H1 (cell line): ENCODE measurements around the gene DHRS2. TPM values are rescaled to one million over a fixed set of nuclear protein-coding genes. Genes with fewer than 3 reads are reported as not detected.

Experiments
- CTCF ChIA-PET: fragments of 300-600 bp; sonication (Branson Sonifier 250); formaldehyde crosslinking; loops from one replicate; lab custom pipeline; 2021; ENCODE audit not compliant: partially characterized antibody; lab: Charles Lee
- POLR2A ChIA-PET: fragments of 300-600 bp; sonication (Branson Sonifier 250); formaldehyde crosslinking; loops from one replicate; lab custom pipeline; 2021; ENCODE audit warnings: inconsistent platforms; ENCODE audit not compliant: partially characterized antibody; lab: Charles Lee
- DNase-seq, 2 experiments: peaks; one replicate each; pipeline versions ENCODE4 v3.0.0 to v3.0.0-alpha.2; 2010 to 2022; ENCODE audit warnings: low spot score in 2 of 2, low read depth in 1 of 2, mixed read lengths in 1 of 2
- FAIRE-seq: peaks from 2 replicates; lab custom pipeline; 2011; peaks lifted over from hg19 to GRCh38; lab: Jason Lieb, UNC
- H2AFZ ChIP-seq: 2 replicates; pipeline ENCODE4 v1.8.1; 2012; ENCODE audit warnings: low read length, inconsistent platforms
- H2AK5ac ChIP-seq: 2 replicates; pipeline ENCODE4 v1.6.1; 2013; ENCODE audit warnings: low read depth, low read length
- H2BK120ac ChIP-seq: replicated peaks from 2 replicates; pipeline ENCODE3; 2013; ENCODE audit warnings: low read depth, low read length, inconsistent platforms
- H2BK12ac ChIP-seq: 2 replicates; pipeline ENCODE4 v1.6.1; 2013; ENCODE audit warnings: low read depth, low read length
- H2BK15ac ChIP-seq: 2 replicates; pipeline ENCODE4 v1.6.1; 2013; ENCODE audit warnings: low read length
- H2BK20ac ChIP-seq: 2 replicates; pipeline ENCODE4 v1.6.1; 2013; ENCODE audit warnings: low read length
- H2BK5ac ChIP-seq: 2 replicates; pipeline ENCODE4 v1.6.1; 2013; ENCODE audit warnings: low read depth, low read length
- H3K14ac ChIP-seq: 2 replicates; pipeline ENCODE4 v1.6.1; 2013; ENCODE audit warnings: inconsistent platforms; ENCODE audit not compliant: insufficient read length
- H3K18ac ChIP-seq: 2 replicates; pipeline ENCODE4 v1.6.1; 2013; ENCODE audit warnings: low read length; ENCODE audit errors: extremely low read depth
- H3K23ac ChIP-seq: 2 replicates; pipeline ENCODE4 v1.6.1; 2013; ENCODE audit warnings: inconsistent platforms; ENCODE audit not compliant: insufficient read length
- H3K23me2 ChIP-seq: 2 replicates; pipeline ENCODE4 v1.6.1; 2013; ENCODE audit warnings: low read depth, low read length
- H3K27ac ChIP-seq: 2 replicates; pipeline ENCODE4 v1.6.1; 2011; ENCODE audit warnings: low read depth, low read length, inconsistent platforms
- H3K27me3 ChIP-seq, 4 experiments: replicated peaks in 1 of 4; 1 replicate in 1 of 4; 2 replicates in 3 of 4; pipeline versions ENCODE4 v1.6.1 to v1.8.1; 2011 to 2013; ENCODE audit warnings: low read length in 3 of 4, mild to moderate bottlenecking in 3 of 4, inconsistent platforms in 2 of 4, mixed read lengths in 2 of 4, moderate library complexity in 1 of 4; ENCODE audit not compliant: control insufficient read depth in 3 of 4, insufficient read depth in 3 of 4; ENCODE audit errors: extremely low read depth in 1 of 4
- H3K36me3 ChIP-seq, 4 experiments: 2 replicates each; pipeline versions ENCODE4 v1.6.1 to v1.8.1; 2011 to 2013; ENCODE audit warnings: mild to moderate bottlenecking in 4 of 4, low read length in 3 of 4, moderate library complexity in 2 of 4, control low read depth in 1 of 4, inconsistent platforms in 1 of 4; ENCODE audit not compliant: insufficient read depth in 4 of 4, control insufficient read depth in 2 of 4
- H3K4ac ChIP-seq: replicated peaks from 2 replicates; pipeline ENCODE3; 2013; ENCODE audit warnings: low read length, low read depth, mixed read lengths, inconsistent platforms; ENCODE audit not compliant: insufficient read length
- H3K4me1 ChIP-seq, 4 experiments: replicated peaks in 1 of 4; 1 replicate in 1 of 4; 2 replicates in 3 of 4; pipeline versions ENCODE4 v1.6.1 to v1.8.1; 2011 to 2013; ENCODE audit warnings: low read length in 3 of 4, inconsistent platforms in 2 of 4, mixed read lengths in 1 of 4; ENCODE audit not compliant: insufficient read depth in 4 of 4, control insufficient read depth in 3 of 4
- H3K4me2 ChIP-seq, 2 experiments: 2 replicates each; pipeline versions ENCODE4 v1.6.1 to v1.8.1; 2011 to 2013; ENCODE audit warnings: low read depth in 2 of 2, low read length in 2 of 2, control low read depth in 1 of 2, inconsistent platforms in 1 of 2, mild to moderate bottlenecking in 1 of 2; ENCODE audit not compliant: insufficient read depth in 1 of 2
- H3K4me3 ChIP-seq, 4 experiments: fragments of 200-600, 300-600 bp in 1 of 4; sonication (generic), shearing (Covaris generic), sonication (Bioruptor Twin) in 1 of 4; 2 replicates each; pipeline versions ENCODE4 v1.5.1 to v1.8.1; 2011 to 2016; ENCODE audit warnings: low read length in 4 of 4, low read depth in 3 of 4, control low read depth in 2 of 4, inconsistent platforms in 2 of 4, mild to moderate bottlenecking in 2 of 4, mixed read lengths in 1 of 4, moderate library complexity in 1 of 4; ENCODE audit not compliant: insufficient read depth in 2 of 4; ENCODE audit errors: extremely low read depth in 1 of 4
- H3K56ac ChIP-seq: replicated peaks from 2 replicates; pipeline ENCODE3; 2013; ENCODE audit warnings: low read depth, mild to moderate bottlenecking, mixed read lengths, low read length, inconsistent platforms; ENCODE audit not compliant: insufficient read length
- H3K79me1 ChIP-seq: 2 replicates; pipeline ENCODE4 v1.6.1; 2013; ENCODE audit warnings: low read depth, low read length, control low read depth
- H3K79me2 ChIP-seq, 2 experiments: 2 replicates each; pipeline versions ENCODE4 v1.6.1 to v1.8.1; 2012 to 2013; ENCODE audit warnings: low read length in 2 of 2, mild to moderate bottlenecking in 2 of 2, inconsistent platforms in 1 of 2; ENCODE audit not compliant: insufficient read depth in 2 of 2, control insufficient read depth in 1 of 2
- H3K9ac ChIP-seq, 4 experiments: replicated peaks in 1 of 4; 1 replicate in 1 of 4; 2 replicates in 3 of 4; pipeline versions ENCODE4 v1.6.1 to v1.8.1; 2011 to 2013; ENCODE audit warnings: low read depth in 3 of 4, low read length in 3 of 4, control low read depth in 2 of 4, mild to moderate bottlenecking in 2 of 4, moderate library complexity in 2 of 4, inconsistent platforms in 1 of 4; ENCODE audit errors: extremely low read depth in 1 of 4
- H3K9me3 ChIP-seq, 2 experiments: 2 replicates each; pipeline versions ENCODE4 v1.6.1 to v1.8.1; 2012 to 2013; ENCODE audit warnings: mild to moderate bottlenecking in 2 of 2, moderate library complexity in 2 of 2, control low read depth in 1 of 2, inconsistent platforms in 1 of 2, low read depth in 1 of 2, low read length in 1 of 2, mixed read lengths in 1 of 2; ENCODE audit not compliant: insufficient read depth in 2 of 2
- H4K20me1 ChIP-seq, 2 experiments: replicated peaks in 1 of 2; 2 replicates each; pipeline versions ENCODE3 to v1.8.1; 2011 to 2013; ENCODE audit warnings: inconsistent platforms in 2 of 2, low read length in 2 of 2, mild to moderate bottlenecking in 1 of 2; ENCODE audit not compliant: insufficient read depth in 2 of 2, control insufficient read depth in 1 of 2
- H4K5ac ChIP-seq: 2 replicates; pipeline ENCODE4 v1.6.1; 2013; ENCODE audit warnings: low read length, low read depth, mixed read lengths, inconsistent platforms; ENCODE audit not compliant: insufficient read length
- H4K8ac ChIP-seq: 2 replicates; pipeline ENCODE4 v1.8.0; 2013; ENCODE audit warnings: mild to moderate bottlenecking, moderate library complexity, low read length, inconsistent platforms; ENCODE audit not compliant: insufficient read depth; ENCODE audit errors: extremely low read depth
- H4K91ac ChIP-seq: replicated peaks from 2 replicates; pipeline ENCODE3; 2013; ENCODE audit warnings: low read length, mixed read lengths, inconsistent platforms; ENCODE audit not compliant: insufficient read length
- CHD1 ChIP-seq: IDR thresholded peaks from 2 replicates; pipeline ENCODE4 v1.6.1; 2012; ENCODE audit warnings: low read depth, low read length, improper control_type of control experiment
- FOSL1 ChIP-seq: IDR thresholded peaks from 2 replicates; pipeline ENCODE4 v1.6.1; 2011; ENCODE audit warnings: mild to moderate bottlenecking, low read depth, low read length, moderate library complexity; ENCODE audit not compliant: insufficient read depth
- GABPA ChIP-seq: IDR thresholded peaks from 2 replicates; pipeline ENCODE4 v1.6.1; 2011; ENCODE audit warnings: mild to moderate bottlenecking, low read length, moderate library complexity, borderline replicate concordance; ENCODE audit not compliant: insufficient read depth
- HDAC2 ChIP-seq, 2 experiments: fragments of 300-600 bp in 1 of 2; sonication (generic) in 1 of 2; IDR thresholded peaks; 2 replicates each; pipeline ENCODE4 v1.6.1; 2011 to 2012; ENCODE audit warnings: low read depth in 2 of 2, low read length in 2 of 2, mild to moderate bottlenecking in 2 of 2, moderate library complexity in 2 of 2, borderline replicate concordance in 1 of 2, inconsistent platforms in 1 of 2
- MAFK ChIP-seq: IDR thresholded peaks from 2 replicates; pipeline ENCODE4 v1.6.1; 2012; ENCODE audit warnings: low read depth, mild to moderate bottlenecking, improper control_type of control experiment, low read length
- RNF2 ChIP-seq: fragments of 200-900, 300-1000 bp; sonication (generic); IDR thresholded peaks from 2 replicates; pipeline ENCODE4 v1.7.1; 2016; ENCODE audit warnings: borderline replicate concordance, low read depth, mild to moderate bottlenecking, antibody characterized with exemption, low read length; ENCODE audit not compliant: poor library complexity, severe bottlenecking; ENCODE audit errors: missing control alignments
- SIX5 ChIP-seq: IDR thresholded peaks from 2 replicates; pipeline ENCODE4 v1.6.1; 2011; ENCODE audit warnings: mild to moderate bottlenecking, low read depth, low read length
- SRF ChIP-seq: IDR thresholded peaks from 2 replicates; pipeline ENCODE4 v1.6.1; 2011; ENCODE audit warnings: mild to moderate bottlenecking, low read depth, low read length, moderate library complexity
- WGBS, 2 experiments: shearing (Covaris generic) in 1 of 2; methylation state at CpG; one replicate each; pipeline versions ENCODE4 v1.1.6 to v1.1.7; 2013 to 2015; ENCODE audit warnings: low lambda C conversion rate in 2 of 2, mixed read lengths in 2 of 2, inconsistent platforms in 1 of 2, low coverage in 1 of 2, missing lambda C conversion rate in 1 of 2; ENCODE audit not compliant: insufficient replicate concordance in 2 of 2, insufficient coverage in 1 of 2, insufficient read length in 1 of 2; ENCODE audit errors: extremely low coverage in 1 of 2, missing lambda C conversion rate in 1 of 2; 5-methylcytosine and 5-hydroxymethylcytosine counted together
- polyA plus RNA-seq, 7 experiments: library from polyadenylated mRNA; depleted of rRNA in 3 of 7; stranded (reverse) in 5 of 7; unstranded in 2 of 7; fragments of >200 nt in 5 of 7; fragments of 200-250 nt in 2 of 7; gene quantifications; 1 replicate in 5 of 7; 2 replicates in 1 of 7; 4 replicates in 1 of 7; pipeline versions ENCODE4 v1.2.1 to v1.2.3, GENCODE V29; 2011 to 2013; ENCODE audit warnings: missing spikeins in 2 of 7, mixed read lengths in 2 of 7
- total RNA-seq: library from RNA; stranded (reverse); fragmentation: NEBNext Ultra II Directional; extraction: Animal tissue kit (Norgen Biotek cat#: 25700); gene quantifications from 2 replicates; pipeline ENCODE4 v1.2.1, GENCODE V29; 2021
- TF ChIP-seq, protein P1 (sequence below): IDR thresholded peaks from 2 replicates; pipeline ENCODE4 v1.6.1; 2011; ENCODE audit warnings: low read depth, mild to moderate bottlenecking, low read length; ENCODE audit not compliant: insufficient read depth
- TF ChIP-seq, protein P2 (sequence below): IDR thresholded peaks from 2 replicates; pipeline ENCODE4 v1.6.1; 2011; ENCODE audit warnings: low read length, improper control_type of control experiment

DHRS2 gene
- total and polyA plus RNA-seq, 2 of the 8 experiments (the other 6 are each of a cell fraction or from before 2014, with no cell fraction given), result 1.1 to 3.5 TPM

DNA sequence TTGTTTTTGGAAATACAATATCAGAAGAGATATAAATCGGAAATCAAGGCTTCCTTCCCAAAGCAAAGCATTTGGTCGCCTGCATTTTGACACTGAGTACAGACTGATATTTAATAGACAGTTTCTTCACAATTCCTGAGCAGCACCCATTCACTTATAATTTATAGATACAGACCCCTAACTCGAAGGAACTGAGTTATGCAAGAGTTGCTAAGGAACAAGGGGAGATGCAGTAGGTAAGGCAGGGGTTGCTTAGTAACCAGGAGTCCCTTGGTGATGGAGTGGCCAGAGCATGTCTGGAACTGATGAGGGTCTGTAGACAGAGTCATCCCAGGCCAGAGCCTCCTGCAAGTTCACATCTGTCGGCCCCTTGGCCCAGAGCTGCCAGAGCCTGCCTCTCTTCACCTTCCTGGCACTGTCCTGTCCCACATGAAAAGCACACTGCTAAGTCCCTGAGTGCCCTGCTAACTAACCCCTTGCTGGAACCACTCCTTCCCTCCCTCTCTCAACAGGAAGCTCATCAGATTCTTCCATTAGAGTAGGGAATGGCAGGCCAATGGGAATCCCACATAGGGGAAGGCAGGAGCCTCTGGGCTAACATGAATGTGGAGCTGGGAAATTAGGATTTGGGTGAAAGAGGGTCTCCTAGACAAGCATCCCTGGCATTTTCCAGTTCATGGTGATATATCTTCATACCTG is 3.6 kb upstream of the DHRS2 start:
- no peak overlapping the region for H2BK15ac ChIP-seq
- H3K4me1 ChIP-seq, result no peaks in the 10 kb centered on the region; a peak in 1 of 7 replicates
- H3K14ac ChIP-seq, result no peak overlapping the region
- no peak overlapping the region for H4K5ac ChIP-seq
- ChIA-PET CTCF (interaction anchor here (0.6 to 7.4 kb wide), 55 partner anchors 8 to 478 kb away, joined by 3 to 77 read pairs (median 7); partner anchors contain the start of gene DHRS4), POLR2A (interaction anchor here (1.0 to 1.7 kb wide), 5 partner anchors 9 to 266 kb away, joined by 3 to 6 read pairs (median 3); no protein-coding TSS in a partner anchor)
- H3K4me2 ChIP-seq, result no peak overlapping the region
- H2AFZ ChIP-seq, result peak overlapping the region; percentile 99; the same call in 1 of the 2 replicates
- H3K23me2 ChIP-seq, result no peaks in the 10 kb centered on the region
- H3K36me3 ChIP-seq, result no peaks in the 10 kb centered on the region
- H2BK5ac ChIP-seq, result no peak overlapping the region
- no peaks in the 10 kb centered on the region for H3K79me1 ChIP-seq
- H3K4ac ChIP-seq, result no peak overlapping the region
- no peak overlapping the region for H2AK5ac ChIP-seq
- WGBS, 2 experiments, result 75% methylated on average over 4 of the region's 4 CpGs; no CpG with 5 or more reads in 1 of the 2 experiments
- DNase-seq (no peak), FAIRE-seq (no peak)
- H3K27ac ChIP-seq, result no peak overlapping the region
- H3K9ac ChIP-seq, result no peak overlapping the region
- no peak overlapping the region for H4K8ac ChIP-seq
- H3K56ac ChIP-seq, result no peak overlapping the region
- H2BK20ac ChIP-seq, result no peak overlapping the region
- H3K9me3 ChIP-seq, result peaks cover 2 to 3% of the 10 kb centered on the region in 2 experiments; a peak in 2 of 4 replicates
- no peak overlapping the region for H3K23ac ChIP-seq
- H2BK12ac ChIP-seq, result peak overlapping the region; percentile 80
- no peak overlapping the region for H3K4me3 ChIP-seq
- no peak overlapping the region for H4K91ac ChIP-seq
- no peaks in the 10 kb centered on the region for H3K27me3 ChIP-seq
- no peak overlapping the region for H2BK120ac ChIP-seq
- no peak overlapping the region for H3K18ac ChIP-seq
- no peaks in the 10 kb centered on the region for H3K79me2 ChIP-seq
- no peaks in the 10 kb centered on the region for H4K20me1 ChIP-seq
- TF ChIP-seq RNF2 (no peak), MAFK (no peak), SRF (no peak), CHD1 (no peak), SIX5 (no peak), HDAC2 (IDR thresholded peaks at IDR 0.05; ENCODE audit: borderline replicate concordance in 1 of 2, low read depth in 2 of 2, low read length in 2 of 2) (no peak), GABPA (no peak), FOSL1 (no peak)
- TF ChIP-seq, protein P1, sequence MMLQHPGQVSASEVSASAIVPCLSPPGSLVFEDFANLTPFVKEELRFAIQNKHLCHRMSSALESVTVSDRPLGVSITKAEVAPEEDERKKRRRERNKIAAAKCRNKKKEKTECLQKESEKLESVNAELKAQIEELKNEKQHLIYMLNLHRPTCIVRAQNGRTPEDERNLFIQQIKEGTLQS, result no peak
- TF ChIP-seq, protein P2, sequence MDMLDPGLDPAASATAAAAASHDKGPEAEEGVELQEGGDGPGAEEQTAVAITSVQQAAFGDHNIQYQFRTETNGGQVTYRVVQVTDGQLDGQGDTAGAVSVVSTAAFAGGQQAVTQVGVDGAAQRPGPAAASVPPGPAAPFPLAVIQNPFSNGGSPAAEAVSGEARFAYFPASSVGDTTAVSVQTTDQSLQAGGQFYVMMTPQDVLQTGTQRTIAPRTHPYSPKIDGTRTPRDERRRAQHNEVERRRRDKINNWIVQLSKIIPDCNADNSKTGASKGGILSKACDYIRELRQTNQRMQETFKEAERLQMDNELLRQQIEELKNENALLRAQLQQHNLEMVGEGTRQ, result no peak
